Activated CD8-positive, alpha-beta T cell treated with anti-CD3 and anti-CD28 coated beads, Interleukin-2, amount 10 ng/mL, durations not matched to agents 7 days and 5 days (primary cell): Measurements from ENCODE around the gene TLE4. TPM values are rescaled to one million over a fixed set of nuclear protein-coding genes. Genes with fewer than 3 reads are reported as not detected.

Experiments used
- ATAC-seq: fragments of 150-1000 bp; cut with Tn5 transposase; one replicate; pipeline ENCODE4 v1.10.0; 2021; ENCODE audit warnings: moderate library complexity
- CTCF ChIA-PET: fragments of 350-600 bp; sonication (Branson Sonifier 250); formaldehyde crosslinking; loops from one replicate; lab custom pipeline; 2021; ENCODE audit warnings: antibody characterized with exemption; lab: Charles Lee
- POLR2A ChIA-PET: fragments of 350-600 bp; sonication (Branson Sonifier 250); formaldehyde crosslinking; loops from one replicate; lab custom pipeline; 2021; ENCODE audit warnings: antibody characterized with exemption; lab: Charles Lee
- DNase-seq: peaks from one replicate; pipeline ENCODE4 v3.0.0-alpha.2; 2020
- H3K27ac Mint-ChIP-seq: one replicate; pipeline ENCODE4 v1.8.0; 2021; ENCODE audit warnings: mild to moderate bottlenecking, mixed read lengths
- H3K27me3 Mint-ChIP-seq: one replicate; pipeline ENCODE4 v1.8.0; 2021; ENCODE audit warnings: low read depth, mixed read lengths
- H3K36me3 Mint-ChIP-seq: one replicate; pipeline ENCODE4 v1.8.0; 2021; ENCODE audit warnings: low read depth, mixed read lengths
- H3K4me1 Mint-ChIP-seq: one replicate; pipeline ENCODE4 v1.8.0; 2021; ENCODE audit warnings: low read depth, mixed read lengths
- H3K4me3 Mint-ChIP-seq: one replicate; pipeline ENCODE4 v1.8.0; 2021; ENCODE audit warnings: mild to moderate bottlenecking, mixed read lengths
- H3K9me3 Mint-ChIP-seq: one replicate; pipeline ENCODE4 v1.8.0; 2022; ENCODE audit warnings: mixed read lengths; ENCODE audit not compliant: insufficient read depth
- total RNA-seq, 2 experiments: library from RNA; stranded (reverse); gene quantifications; one replicate each; pipeline ENCODE4 v1.2.3, GENCODE V29; 2021

Gene TLE4
- total RNA-seq, 2 experiments from 2014 or later, result 47.7 to 51.8 TPM

GRCh38 chr9:79685577-79685976, 113.8 kb downstream of the TLE4 start:
- H3K4me3 Mint-ChIP-seq, result no peak overlapping the region
- peaks cover 8% of the 10 kb centered on the region for H3K9me3 Mint-ChIP-seq
- ChIA-PET CTCF (no interaction called here), POLR2A (no interaction called here)
- H3K4me1 Mint-ChIP-seq, result peaks cover 38% of the 10 kb centered on the region
- DNase-seq, result no peak
- no peak for ATAC-seq
- no peaks in the 10 kb centered on the region for H3K27me3 Mint-ChIP-seq
- peaks cover 27% of the 10 kb centered on the region for H3K36me3 Mint-ChIP-seq
- no peak overlapping the region for H3K27ac Mint-ChIP-seq

GRCh38 chr9:79686381-79687130, 114.8 kb downstream of the TLE4 start:
- ATAC-seq (peak; percentile 62), DNase-seq (no peak)
- Mint-ChIP-seq H3K36me3 (peaks cover 33% of the 10 kb centered on the region), H3K27ac (peak overlapping the region; percentile 80), H3K9me3 (peaks cover under 1% of the 10 kb centered on the region), H3K27me3 (no peaks in the 10 kb centered on the region), H3K4me1 (peaks cover 36% of the 10 kb centered on the region), H3K4me3 (peak overlapping the region; percentile 20)
- POLR2A ChIA-PET, result interaction anchor here (1.0 to 1.2 kb wide), 3 partner anchors 9 to 115 kb away, joined by 3 to 9 read pairs (median 3); partner anchors contain the start of gene TLE4
- CTCF ChIA-PET, result interaction anchor here (0.6 to 1.1 kb wide), 3 partner anchors 9 to 208 kb away, joined by 3 read pairs; partner anchors contain the start of gene TLE4

GRCh38 chr9:79687131-79687447, 115.3 kb downstream of the TLE4 start:
- H3K36me3 Mint-ChIP-seq, result peaks cover 35% of the 10 kb centered on the region
- ATAC-seq, result peak; percentile 97
- DNase-seq, result peak; percentile 85
- peak overlapping the region; percentile 20 for H3K4me3 Mint-ChIP-seq
- H3K27ac Mint-ChIP-seq, result peak overlapping the region; percentile 80
- H3K9me3 Mint-ChIP-seq, result no peaks in the 10 kb centered on the region
- ChIA-PET CTCF (interaction anchor here (0.6 to 1.1 kb wide), 3 partner anchors 8 to 208 kb away, joined by 3 read pairs; partner anchors contain the start of gene TLE4), POLR2A (interaction anchor here (1.0 to 1.2 kb wide), 3 partner anchors 8 to 115 kb away, joined by 3 to 9 read pairs (median 3); partner anchors contain the start of gene TLE4)
- H3K27me3 Mint-ChIP-seq, result no peaks in the 10 kb centered on the region
- peaks cover 36% of the 10 kb centered on the region for H3K4me1 Mint-ChIP-seq

- POLR2A ChIA-PET, result interaction anchor here (1.3 kb wide), 1 partner anchor 117 kb away, joined by 3 read pairs; no protein-coding TSS in a partner anchor
- ATAC-seq (no peak), DNase-seq (no peak)
- Mint-ChIP-seq H3K4me1 (peaks cover 33% of the 10 kb centered on the region), H3K9me3 (no peaks in the 10 kb centered on the region), H3K27me3 (no peaks in the 10 kb centered on the region), H3K27ac (peak overlapping the region; percentile 80), H3K4me3 (no peak overlapping the region), H3K36me3 (peaks cover 41% of the 10 kb centered on the region)
- CTCF ChIA-PET, result no interaction called here
These were observed 116.6 kb downstream of the TLE4 start for GRCh38 chr9:79688363-79688762.

GRCh38 chr9:79689576-79689975, 117.8 kb downstream of the TLE4 start:
- no peaks in the 10 kb centered on the region for H3K27me3 Mint-ChIP-seq
- CTCF ChIA-PET, result no interaction called here
- H3K4me1 Mint-ChIP-seq, result peaks cover 44% of the 10 kb centered on the region
- DNase-seq (no peak), ATAC-seq (no peak)
- H3K4me3 Mint-ChIP-seq, result no peak overlapping the region
- POLR2A ChIA-PET, result no interaction called here
- H3K27ac Mint-ChIP-seq, result no peak overlapping the region
- H3K9me3 Mint-ChIP-seq, result no peaks in the 10 kb centered on the region
- peaks cover 44% of the 10 kb centered on the region for H3K36me3 Mint-ChIP-seq

GRCh38 chr9:79691496-79691895, 119.7 kb downstream of the TLE4 start:
- Mint-ChIP-seq H3K27ac (no peak overlapping the region), H3K27me3 (no peaks in the 10 kb centered on the region), H3K36me3 (peaks cover 40% of the 10 kb centered on the region), H3K4me1 (peaks cover 57% of the 10 kb centered on the region), H3K4me3 (no peak overlapping the region), H3K9me3 (no peaks in the 10 kb centered on the region)
- ChIA-PET CTCF (no interaction called here), POLR2A (no interaction called here)
- ATAC-seq (no peak), DNase-seq (no peak)

- Mint-ChIP-seq H3K9me3 (no peaks in the 10 kb centered on the region), H3K4me3 (no peak overlapping the region), H3K27ac (peak overlapping the region; percentile 26), H3K4me1 (peaks cover 51% of the 10 kb centered on the region), H3K27me3 (no peaks in the 10 kb centered on the region), H3K36me3 (peaks cover 47% of the 10 kb centered on the region)
- ChIA-PET CTCF (no interaction called here), POLR2A (interaction anchor here (1.3 kb wide), 1 partner anchor 121 kb away, joined by 5 read pairs; the partner anchor contains the start of gene TLE4)
- no peak for ATAC-seq
- DNase-seq, result no peak
These were observed 121.2 kb downstream of the TLE4 start for GRCh38 chr9:79692857-79693571.

GRCh38 chr9:79693750-79694149, 122.0 kb downstream of the TLE4 start:
- H3K36me3 Mint-ChIP-seq, result peaks cover 44% of the 10 kb centered on the region
- H3K9me3 Mint-ChIP-seq, result no peaks in the 10 kb centered on the region
- H3K4me3 Mint-ChIP-seq, result no peak overlapping the region
- ChIA-PET POLR2A (interaction anchor here (1.3 kb wide), 1 partner anchor 122 kb away, joined by 5 read pairs; the partner anchor contains the start of gene TLE4), CTCF (no interaction called here)
- no peaks in the 10 kb centered on the region for H3K27me3 Mint-ChIP-seq
- ATAC-seq (no peak), DNase-seq (no peak)
- peaks cover 46% of the 10 kb centered on the region for H3K4me1 Mint-ChIP-seq
- H3K27ac Mint-ChIP-seq, result no peak overlapping the region

- peaks cover 41% of the 10 kb centered on the region for H3K36me3 Mint-ChIP-seq
- no peaks in the 10 kb centered on the region for H3K27me3 Mint-ChIP-seq
- no peak overlapping the region for H3K27ac Mint-ChIP-seq
- no peaks in the 10 kb centered on the region for H3K9me3 Mint-ChIP-seq
- no peak overlapping the region for H3K4me3 Mint-ChIP-seq
- CTCF ChIA-PET, result no interaction called here
- H3K4me1 Mint-ChIP-seq, result peaks cover 44% of the 10 kb centered on the region
- POLR2A ChIA-PET, result interaction anchor here (1.3 kb wide), 1 partner anchor 122 kb away, joined by 5 read pairs; the partner anchor contains the start of gene TLE4
- ATAC-seq, result no peak
- DNase-seq, result no peak
These were observed 122.4 kb downstream of the TLE4 start for GRCh38 chr9:79694208-79694607.

GRCh38 chr9:79694676-79695400, 123.1 kb downstream of the TLE4 start:
- no peaks in the 10 kb centered on the region for H3K27me3 Mint-ChIP-seq
- H3K4me1 Mint-ChIP-seq, result peaks cover 44% of the 10 kb centered on the region
- ATAC-seq, result no peak
- ChIA-PET POLR2A (interaction anchor here (1.2 kb wide), 2 partner anchors 8 to 123 kb away, joined by 3 to 4 read pairs; partner anchors contain the start of gene TLE4), CTCF (interaction anchor here (0.9 kb wide), 1 partner anchor 8 kb away, joined by 3 read pairs; no protein-coding TSS in a partner anchor)
- no peak overlapping the region for H3K27ac Mint-ChIP-seq
- peaks cover 40% of the 10 kb centered on the region for H3K36me3 Mint-ChIP-seq
- H3K9me3 Mint-ChIP-seq, result no peaks in the 10 kb centered on the region
- no peak overlapping the region for H3K4me3 Mint-ChIP-seq
- no peak for DNase-seq

- POLR2A ChIA-PET, result interaction anchor here (1.2 kb wide), 2 partner anchors 9 to 124 kb away, joined by 3 to 4 read pairs; partner anchors contain the start of gene TLE4
- peaks cover 35% of the 10 kb centered on the region for H3K36me3 Mint-ChIP-seq
- H3K27me3 Mint-ChIP-seq, result no peaks in the 10 kb centered on the region
- ATAC-seq (peak; percentile 88), DNase-seq (peak; percentile 69)
- peaks cover 45% of the 10 kb centered on the region for H3K4me1 Mint-ChIP-seq
- peak overlapping the region; percentile 30 for H3K27ac Mint-ChIP-seq
- no peak overlapping the region for H3K4me3 Mint-ChIP-seq
- CTCF ChIA-PET, result interaction anchor here (0.9 kb wide), 1 partner anchor 9 kb away, joined by 3 read pairs; no protein-coding TSS in a partner anchor
- no peaks in the 10 kb centered on the region for H3K9me3 Mint-ChIP-seq
These were observed 123.9 kb downstream of the TLE4 start for GRCh38 chr9:79695531-79696175.
